GM18526 (cell line): ENCODE results near the gene NCAPD3.

Source experiments
- POLR2A ChIP-seq: IDR thresholded peaks from 3 replicates; pipeline ENCODE4 v1.6.1; 2011; ENCODE audit not compliant: insufficient read length; ENCODE audit errors: extremely low read depth

Gene NCAPD3

DNA sequence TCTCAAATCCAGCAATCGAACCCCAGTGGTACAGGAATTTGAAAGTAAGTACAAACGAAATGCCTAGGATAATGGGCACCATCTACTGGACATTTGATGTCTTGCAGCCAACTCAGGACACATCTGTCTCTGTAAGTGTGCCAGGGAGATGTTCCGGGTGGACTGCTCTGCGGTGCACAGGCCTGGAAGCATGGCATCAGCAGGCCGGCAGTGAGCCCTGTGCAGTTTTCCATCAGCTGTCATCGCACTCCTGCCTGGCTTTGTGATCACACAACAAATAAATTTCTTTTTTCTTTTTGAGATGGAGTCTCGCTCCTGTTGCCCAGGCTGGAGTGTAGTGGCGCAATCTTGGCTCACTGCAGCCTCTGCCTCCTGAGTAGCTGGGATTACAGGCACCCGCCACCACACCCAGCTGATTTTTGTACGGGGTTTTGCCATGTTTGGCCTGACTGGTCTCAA lies 83.9 kb downstream of the NCAPD3 start:
- no peak for TF ChIP-seq POLR2A

DNA sequence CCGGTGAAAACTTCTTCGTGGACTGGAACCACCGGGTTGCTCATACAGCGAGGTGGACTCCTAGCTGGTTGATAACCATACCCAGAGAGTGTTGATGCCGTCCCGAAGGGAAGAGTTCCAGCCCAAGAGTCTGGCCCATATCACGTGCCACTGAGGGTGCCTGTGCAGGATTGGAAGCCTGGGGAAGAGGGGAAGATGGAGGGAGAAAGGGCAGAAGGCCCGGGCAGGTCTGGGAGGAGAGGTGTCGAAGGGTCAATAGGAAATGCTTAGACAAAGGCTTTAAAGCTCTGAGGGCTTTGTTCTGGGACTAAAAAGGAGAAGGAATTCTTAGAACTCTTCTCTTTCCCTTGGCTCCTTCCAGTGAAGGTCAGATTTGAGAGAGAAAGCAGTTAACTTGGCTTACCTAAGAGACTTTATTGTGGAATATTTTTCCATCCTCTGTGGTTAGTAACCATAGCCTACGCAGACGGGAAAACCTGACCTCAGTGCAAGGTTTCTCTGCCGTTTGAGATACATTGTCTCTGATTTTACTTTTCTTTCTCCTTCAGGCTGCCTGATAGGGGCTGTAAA lies 84.4 kb downstream of the NCAPD3 start:
- TF ChIP-seq POLR2A, result no peak

DNA sequence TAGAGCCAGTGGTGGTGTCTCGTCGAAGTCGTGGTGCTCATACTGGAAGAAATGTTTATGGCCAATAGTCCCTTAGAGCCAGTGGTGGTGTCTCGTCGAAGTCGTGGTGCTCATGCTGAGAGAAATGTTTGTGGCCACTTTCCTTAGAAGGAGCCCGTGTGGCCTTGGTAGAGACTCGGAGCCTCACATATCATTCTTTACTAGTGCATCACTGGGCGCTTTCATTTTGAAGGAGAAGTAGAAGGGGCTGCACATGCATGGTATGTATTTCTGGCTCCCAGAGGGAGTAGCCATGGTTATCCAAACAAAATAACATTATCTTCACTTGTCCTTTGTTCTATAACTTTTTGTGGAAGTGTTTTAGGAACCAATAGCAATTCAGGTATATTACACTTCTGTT lies 85.4 kb downstream of the NCAPD3 start:
- no peak for TF ChIP-seq POLR2A

DNA sequence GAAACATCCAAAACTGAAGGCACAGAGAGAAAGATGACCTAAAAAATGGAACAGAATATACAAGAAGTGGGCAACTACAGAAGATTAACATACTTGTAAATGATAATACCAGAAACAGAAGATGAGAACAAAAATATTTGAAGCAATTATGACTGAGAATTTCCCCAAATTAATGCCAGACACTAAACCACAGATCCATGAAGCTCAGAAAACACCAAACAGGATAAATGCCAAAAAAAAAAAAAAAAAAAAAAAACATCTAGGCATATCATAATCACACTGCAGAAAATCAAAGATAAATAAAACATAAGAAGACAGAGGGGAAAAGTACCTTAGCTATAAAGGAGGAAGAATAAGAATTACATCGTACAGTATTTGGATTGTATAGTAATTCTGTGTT lies 89.6 kb downstream of the NCAPD3 start:
- TF ChIP-seq POLR2A, result no peak

DNA sequence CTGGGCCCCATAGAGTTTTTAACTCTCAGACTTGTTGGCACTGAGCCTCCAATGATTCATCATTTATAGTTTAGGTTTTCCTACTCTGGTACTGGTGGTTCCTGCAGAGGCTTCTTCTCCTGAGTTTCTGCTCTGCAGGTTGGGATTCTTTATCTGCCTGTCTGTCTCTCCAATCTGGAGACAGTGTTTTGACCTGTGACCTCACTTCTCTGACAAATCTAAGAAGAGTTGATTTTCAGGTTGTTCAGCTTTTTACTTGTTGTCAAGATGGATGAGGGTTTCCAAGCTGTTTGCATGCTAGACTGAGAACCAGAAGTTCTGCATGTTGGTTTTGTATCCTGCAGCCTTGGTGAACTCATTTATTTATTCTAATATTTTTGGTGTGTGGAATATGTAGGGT lies 91.0 kb downstream of the NCAPD3 start:
- no peak for TF ChIP-seq POLR2A

DNA sequence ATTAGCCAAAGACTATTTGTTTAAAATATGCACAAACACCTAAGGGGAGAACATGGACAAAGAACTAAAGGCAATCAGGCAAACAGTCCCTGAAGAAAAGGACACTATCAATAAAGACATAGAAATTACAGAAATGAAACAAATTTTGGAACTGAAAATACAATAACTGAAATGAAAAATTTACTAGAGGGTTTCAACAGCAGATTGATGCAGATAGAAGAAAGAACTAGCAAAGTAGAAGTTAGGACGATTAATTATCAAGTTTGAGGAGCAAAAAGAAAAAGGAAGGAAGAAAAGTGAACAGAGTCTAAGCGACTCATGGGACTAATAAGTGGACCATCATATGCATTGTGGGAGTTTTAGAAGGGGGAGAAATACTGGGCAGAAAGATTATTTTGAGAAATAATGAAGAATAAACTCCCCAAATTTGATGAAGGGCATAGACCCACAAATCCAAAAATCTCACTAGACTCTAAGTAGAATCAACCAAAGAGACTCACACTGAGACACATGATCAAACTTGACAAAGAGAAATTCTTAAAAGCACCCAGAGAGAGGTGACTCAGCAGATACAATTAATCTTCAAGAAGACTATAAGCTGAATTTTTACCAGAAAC lies 92.0 kb downstream of the NCAPD3 start:
- TF ChIP-seq POLR2A, result no peak

DNA sequence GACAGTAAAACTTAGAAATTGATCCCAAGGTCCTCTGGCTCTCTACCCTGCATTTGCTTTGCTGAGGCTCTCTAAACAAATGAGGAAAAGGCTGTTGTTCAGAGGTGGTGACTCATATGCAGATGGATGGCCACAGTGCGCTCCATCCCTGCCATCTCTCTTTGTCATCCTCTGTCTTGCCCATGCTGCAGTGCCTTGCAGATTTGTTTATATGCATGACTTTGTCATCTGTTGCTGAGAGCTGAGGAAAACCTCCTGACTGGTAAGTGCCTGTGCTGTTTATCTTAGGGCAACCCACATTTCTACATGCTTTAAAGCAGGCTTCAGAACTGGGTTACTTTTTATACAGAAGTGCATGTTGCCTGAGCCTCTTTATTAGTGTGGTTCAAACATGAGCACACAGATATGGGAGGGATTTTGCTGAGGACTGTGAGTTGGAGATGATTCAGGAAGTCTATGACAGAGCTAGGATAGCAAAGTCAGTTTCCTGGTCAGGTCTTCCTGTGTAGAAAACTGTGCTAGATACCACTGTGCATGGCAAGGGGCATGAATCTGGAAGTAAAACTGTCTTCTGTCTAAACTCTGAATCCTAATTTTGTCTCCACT lies 97.4 kb downstream of the NCAPD3 start:
- TF ChIP-seq POLR2A, result no peak

DNA sequence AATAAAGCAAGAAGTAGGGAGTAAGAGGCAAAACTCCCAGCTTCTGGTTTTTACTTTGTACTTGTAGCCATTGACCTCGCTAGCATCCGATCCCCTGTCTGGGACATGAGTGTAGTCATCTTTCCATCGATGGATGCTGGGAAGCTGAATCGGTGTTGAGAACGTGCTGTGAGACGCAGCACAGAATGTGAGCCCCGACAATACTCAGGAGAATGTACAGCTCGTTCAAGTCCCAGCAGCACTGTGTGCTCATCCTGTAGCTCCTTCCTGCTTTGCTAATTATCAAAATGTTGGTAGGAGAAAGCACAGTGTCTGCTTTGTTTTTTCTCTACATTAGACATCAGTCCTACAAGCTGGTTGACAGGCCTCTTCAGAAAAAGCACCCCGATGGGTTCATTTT lies 98.3 kb downstream of the NCAPD3 start:
- TF ChIP-seq POLR2A, result no peak

DNA sequence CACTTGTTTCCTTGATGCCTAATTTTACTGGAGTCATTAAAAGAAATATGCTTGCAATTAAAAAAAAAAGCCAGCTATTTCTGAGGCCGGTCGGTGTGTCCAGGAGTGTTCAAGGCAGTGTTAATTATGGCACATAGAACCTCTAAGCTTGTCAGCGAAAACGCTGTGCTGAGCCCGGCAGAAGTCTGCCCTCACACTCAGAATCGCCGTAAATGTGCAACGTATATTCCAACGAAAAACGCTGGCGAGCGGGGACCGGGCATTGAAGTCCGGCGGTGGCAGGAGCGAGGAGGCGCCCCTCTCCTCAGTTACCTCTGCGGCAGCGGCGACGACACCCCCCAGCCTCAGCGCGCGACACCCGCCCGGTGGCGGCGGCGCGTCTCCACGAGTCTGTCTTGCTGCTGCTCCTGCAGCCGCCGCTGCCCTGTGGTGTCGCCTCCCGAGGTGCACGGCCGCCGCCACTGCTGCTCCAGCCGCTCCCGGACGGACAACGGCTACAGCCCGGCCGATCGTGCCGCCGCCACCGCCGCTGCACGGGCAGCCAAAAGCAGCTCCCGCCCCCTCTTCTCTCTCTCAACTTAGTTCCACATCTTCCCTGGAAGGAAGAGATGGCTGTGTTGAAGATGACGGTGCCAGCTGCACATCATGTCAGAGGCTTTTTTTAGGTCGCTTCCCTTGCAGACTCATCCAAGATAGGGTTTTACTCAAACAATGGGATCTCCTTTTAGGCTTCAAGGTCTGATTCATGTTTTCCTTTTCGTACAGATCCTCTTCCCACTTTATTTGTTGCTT lies 98.9 kb downstream of the NCAPD3 start:
- TF ChIP-seq POLR2A, result no peak

DNA sequence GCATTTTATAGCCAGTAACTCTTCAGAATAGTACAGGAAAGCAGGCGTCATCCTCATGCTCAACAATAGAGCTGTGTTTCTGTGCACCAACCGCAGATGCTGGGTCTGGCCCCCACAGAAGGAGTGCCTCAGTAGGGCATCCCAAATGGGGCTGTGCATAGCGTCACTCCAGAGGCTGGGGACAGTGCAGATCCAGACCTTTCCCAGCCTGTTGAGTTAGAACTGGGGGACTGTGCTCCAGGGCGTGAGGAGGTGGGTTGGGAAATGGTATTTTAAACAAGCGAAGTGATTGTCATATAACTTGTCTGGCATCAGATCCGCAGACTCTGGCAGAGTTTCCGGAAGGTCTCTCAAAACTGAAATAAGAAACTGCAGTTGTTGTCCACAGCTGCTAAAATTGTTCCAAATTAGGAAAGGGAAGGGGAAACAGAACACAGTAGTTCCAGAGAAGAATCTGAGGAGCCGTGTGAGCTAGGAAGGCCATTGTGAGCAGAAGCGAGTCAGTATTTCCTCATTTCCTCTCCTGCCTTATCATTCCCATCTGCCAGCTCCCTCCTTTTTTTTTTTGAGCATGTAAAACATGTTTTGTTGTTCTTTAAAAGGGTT lies 102.7 kb downstream of the NCAPD3 start:
- no peak for TF ChIP-seq POLR2A

DNA sequence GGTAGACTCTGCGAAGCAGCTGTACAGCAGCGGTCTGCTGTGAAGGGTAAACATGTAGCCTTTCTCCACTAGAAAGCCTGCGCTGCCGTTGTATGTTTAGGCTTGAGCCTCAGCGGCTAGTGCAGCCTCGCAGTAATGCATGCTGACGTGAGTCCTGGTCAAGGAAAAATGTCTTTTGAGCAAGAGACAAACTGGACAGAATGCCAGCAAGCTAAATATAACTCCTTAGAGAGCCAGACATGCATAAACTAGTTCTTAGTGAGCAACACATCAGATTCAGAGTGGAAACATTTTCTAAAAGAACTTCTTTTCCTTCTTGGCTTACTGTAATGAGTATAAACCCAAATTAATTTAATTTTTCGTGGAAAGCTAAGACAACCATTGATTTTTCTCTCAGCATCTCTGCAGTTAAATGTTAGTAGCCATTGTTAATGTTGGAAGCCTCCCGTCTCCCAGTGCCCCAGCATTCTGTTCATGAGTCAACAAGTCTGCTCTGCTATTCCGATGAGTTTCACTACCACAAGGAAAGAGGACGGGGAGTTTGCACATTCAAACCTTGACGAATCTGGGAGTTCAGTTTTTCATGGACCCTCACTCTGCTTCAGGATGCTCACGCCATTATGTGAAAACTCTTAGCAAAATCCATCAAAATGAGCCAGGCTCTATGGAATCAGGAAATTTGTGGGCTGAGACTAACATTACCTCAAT lies 103.5 kb downstream of the NCAPD3 start:
- TF ChIP-seq POLR2A, result no peak

DNA sequence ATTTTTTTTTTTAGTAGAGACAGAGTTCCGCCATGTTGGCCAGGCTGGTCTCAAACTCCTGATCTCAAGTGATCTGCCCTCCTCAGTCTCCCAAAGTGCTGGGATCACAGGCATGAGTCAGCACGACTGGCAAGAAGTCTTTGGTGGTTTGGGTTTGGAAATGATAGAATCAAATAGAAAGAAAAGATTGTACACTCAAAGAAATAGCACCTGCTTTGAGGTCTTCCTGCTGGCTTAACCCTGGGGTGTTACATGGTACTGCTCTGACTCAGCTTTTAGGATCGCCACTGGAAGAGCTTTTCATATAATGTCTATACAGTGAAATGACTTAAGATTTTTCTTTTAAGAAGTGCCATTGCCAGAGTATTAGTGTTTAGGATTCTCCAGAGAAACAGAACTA lies 104.7 kb downstream of the NCAPD3 start:
- no peak for TF ChIP-seq POLR2A

DNA sequence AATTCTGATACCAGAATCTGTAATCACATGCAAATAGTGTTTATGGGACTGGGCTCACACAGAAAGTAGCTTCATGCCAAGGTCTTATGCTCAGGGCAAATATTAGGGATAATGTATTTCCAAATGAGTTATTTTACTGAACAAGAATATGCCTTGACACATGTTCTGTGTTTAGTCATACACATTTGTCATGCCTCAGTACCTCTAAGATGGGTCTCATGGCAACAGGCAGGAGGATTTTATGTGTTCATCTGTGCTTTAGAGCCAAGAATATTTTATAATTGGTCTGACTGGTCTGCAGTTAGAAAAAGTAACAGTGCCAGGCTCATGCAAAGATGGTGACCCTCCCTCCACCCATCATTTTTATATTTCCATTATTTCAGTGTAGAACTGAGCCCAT lies 105.8 kb downstream of the NCAPD3 start:
- TF ChIP-seq POLR2A, result no peak

DNA sequence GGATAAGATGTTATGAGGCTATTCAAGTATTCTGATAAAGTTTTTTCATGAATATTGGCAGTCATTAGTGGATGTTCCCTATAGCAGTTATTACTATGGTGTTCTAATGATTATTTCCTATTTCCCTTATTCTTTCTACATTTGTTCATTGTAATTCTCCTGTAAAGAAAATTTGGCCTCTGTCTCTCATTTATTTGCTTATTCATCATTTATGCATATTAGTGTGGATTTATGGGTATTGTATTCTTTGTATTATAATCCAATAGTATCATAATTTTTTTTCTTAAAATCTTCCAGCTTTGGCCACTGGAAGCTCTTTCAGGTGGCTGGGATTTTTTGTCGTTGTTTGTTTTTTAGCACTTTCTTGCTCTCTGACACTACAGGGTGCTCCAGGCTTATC lies 107.6 kb downstream of the NCAPD3 start:
- no peak for TF ChIP-seq POLR2A

DNA sequence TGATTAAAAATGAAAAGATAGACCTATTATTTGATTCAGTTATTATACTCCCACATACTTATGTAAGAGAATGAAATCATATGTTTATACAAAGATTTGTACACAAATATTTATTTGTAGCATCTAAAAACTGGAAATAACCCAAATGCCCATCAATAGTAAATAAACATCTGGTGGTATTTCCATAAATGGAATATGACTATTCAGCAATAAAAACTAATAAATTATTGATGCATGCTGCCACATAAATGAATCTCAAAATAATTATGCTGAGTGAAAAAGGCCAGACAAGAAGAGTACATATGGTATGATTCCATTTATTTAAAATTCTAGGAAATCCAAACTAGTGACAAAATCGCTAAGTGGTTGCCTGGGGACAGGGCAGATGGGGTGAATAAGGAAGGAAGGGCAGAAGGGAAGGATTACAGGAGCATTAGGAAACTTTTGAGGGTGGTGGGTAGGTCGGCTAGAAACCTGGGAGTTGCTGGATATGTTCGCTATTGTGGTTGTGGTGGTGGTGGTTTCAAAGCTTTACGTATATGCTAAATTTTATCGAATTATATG lies 113.4 kb downstream of the NCAPD3 start:
- TF ChIP-seq POLR2A, result no peak
